Kidney capillary endothelial cell (primary cell): ENCODE data around the gene TTK.

Experiments
- DNase-seq: peaks from one replicate; pipeline ENCODE4 v3.0.0-alpha.2; 2018; ENCODE audit warnings: low spot score

The TTK gene

DNA sequence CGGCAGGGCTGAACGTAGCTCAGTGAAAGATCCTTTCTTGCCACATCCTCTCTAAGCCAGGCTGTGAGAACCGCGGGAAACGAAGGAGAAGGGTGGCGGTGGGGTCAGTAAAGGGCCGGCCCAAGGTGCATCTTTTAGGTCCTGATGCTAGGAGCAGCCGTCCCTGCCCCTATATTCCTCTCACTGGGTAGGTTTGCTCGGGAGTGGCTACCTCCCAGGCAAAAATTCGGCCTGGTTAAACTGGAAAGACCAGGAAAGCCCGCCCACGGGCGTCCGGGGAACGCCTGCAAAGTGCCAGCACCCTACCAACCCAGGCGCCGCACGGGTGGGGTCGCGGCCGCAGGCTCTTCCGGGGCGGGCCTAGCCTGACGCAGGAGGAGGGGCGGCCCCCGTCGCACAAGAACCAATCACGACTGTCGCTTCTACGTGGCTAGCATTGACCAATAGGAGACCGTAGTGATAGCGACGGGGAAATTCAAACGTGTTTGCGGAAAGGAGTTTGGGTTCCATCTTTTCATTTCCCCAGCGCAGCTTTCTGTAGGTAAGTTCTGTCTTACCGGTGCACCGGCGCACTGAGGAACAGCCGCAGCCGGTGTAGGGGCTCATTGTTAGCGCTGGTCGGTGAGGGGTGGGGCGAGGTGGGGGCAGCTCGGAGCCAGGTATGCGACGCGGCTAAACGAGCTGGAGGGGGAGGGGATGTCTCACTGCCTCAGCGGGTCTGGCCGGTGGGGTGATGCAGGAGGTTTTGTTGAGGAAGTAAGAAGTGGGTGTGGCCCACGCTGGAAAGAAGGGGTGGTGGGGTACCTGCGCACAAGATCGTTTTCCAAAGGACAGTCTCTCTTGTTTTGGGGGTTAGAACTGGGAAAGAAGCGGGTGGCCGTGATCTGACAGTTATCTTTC lies at the start of gene TTK:
TSS of gene TTK (plus strand) at position 477 of the 900 bp plus-strand sequence. CDS start 1,195 bp downstream, outside the sequence.
- DNase-seq, result peak; percentile 91

DNA sequence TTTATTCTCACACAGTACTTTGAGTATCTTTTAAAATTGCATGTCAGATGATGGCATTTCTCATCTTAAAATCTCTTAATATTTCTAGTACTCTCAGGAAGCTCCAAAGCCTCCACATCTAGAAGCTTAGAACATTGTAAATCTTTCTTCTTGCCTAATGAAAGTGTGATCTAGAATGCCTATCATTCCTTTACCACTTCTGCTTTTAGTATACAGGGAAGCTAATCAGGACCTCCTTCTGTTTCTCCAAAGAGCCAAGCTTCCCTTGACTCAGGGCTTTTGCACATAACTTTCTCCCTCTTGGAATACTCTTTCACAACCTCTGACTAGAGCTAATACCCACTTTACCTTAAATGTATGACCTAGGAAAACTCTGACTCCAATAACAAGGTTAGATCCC lies 49.6 kb upstream of the TTK start:
- no peak for DNase-seq

DNA sequence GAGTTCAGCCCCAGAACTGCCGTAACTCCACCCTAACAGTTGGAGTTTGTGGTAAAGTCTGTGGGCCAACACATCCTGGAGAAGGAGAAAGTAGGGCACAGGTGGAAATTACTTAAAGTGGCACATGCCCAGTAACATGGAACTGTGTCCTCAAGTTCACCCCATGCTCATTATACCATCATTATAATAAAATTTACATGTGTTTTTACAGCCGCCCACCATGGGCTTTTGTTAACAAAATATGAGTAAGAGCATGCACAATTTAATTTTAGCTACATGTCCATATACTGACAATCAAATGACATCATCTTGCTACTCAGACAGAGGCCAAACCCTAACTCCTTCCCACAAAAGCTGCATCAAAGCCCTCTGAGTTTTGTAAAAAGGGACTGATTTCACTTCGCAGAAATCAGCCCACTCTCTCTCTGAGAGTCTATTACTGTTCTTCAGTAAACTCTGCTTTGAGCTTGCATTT lies 39.8 kb upstream of the TTK start:
- DNase-seq, result no peak

DNA sequence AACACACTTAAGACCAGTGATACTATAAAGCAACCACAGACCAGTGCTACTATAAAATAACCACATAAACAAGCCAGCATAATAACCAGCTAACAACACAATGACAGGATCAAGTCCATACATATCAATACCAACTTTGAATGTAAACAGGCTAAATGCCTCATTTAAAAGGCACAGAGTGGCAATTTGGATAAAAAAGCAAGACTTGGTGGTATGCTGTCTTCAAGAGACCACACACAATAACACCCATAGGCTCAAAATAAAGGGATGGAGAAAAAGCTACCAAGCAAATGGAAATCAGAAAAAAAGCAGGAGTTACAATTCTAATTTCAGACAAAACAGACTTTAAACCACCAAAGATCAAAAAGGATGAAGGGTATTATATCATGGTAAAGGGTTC lies 37.3 kb upstream of the TTK start:
- no peak for DNase-seq

DNA sequence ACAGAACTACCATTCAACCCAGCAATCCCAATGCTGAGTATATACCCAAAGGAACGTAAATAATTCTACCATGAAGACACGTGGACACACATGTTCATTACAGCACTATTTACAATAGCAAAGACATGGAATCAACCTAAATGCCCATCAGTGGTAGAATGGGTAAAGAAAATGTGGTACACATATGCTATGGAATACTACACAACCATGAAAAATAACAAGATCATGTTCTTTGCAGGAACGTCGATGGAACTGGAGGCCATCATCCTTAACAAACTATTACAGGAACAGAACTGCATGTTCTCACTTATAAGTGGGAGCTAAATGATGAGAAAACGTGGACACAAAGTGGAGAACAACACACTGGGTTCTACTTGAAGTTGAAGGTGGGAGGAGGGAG lies 34.7 kb upstream of the TTK start:
- DNase-seq, result no peak

- no peak for DNase-seq
Observed at GRCh38 chr6:79971193-79971592, 33.3 kb upstream of the TTK start.

DNA sequence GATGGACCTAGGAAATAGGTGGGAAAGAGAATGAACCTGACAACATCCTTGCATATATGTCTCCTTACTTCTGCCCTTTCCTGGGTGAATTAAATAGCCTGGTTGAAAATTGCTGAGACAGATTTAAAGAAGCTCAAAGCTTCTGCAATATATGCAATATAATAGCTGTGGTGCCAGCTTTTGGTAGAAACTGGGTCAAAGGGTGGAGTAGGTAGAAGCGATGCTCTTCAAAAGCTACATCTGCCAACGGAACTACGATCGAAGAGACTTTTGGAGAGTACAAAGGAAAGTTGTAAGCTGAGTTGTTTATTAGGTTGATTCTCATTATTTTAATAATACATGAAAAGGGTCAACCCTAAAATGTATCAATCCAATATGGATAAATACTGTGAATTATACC lies 22.8 kb upstream of the TTK start:
- DNase-seq, result no peak

- no peak for DNase-seq
Observed at GRCh38 chr6:79984261-79984660, 20.2 kb upstream of the TTK start.

- no peak for DNase-seq
Observed at GRCh38 chr6:79985128-79985527, 19.3 kb upstream of the TTK start.

DNA sequence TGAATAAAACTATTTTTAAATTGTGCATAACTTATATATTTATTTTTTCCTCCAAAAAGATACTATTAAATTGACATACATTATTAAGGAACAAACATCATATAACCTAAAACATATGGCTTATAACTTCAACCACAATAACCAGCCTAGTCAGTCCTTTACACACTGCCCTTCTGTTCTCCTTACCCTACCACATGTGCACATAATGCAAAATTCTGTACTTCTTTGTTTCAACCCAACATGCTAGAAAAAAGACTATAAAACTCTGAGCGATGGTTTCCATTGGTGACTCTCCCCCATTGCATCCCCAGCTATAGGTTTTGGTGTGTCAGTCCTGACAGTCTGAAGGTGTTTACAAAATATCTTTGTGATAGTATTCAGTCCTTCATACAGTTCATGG lies 14.8 kb upstream of the TTK start:
- no peak for DNase-seq

GRCh38 chr6:79993012-79993910 lies 11.2 kb upstream of the TTK start:
- DNase-seq, result no peak

GRCh38 chr6:79993911-79994309 lies 10.5 kb upstream of the TTK start:
- no peak for DNase-seq

DNA sequence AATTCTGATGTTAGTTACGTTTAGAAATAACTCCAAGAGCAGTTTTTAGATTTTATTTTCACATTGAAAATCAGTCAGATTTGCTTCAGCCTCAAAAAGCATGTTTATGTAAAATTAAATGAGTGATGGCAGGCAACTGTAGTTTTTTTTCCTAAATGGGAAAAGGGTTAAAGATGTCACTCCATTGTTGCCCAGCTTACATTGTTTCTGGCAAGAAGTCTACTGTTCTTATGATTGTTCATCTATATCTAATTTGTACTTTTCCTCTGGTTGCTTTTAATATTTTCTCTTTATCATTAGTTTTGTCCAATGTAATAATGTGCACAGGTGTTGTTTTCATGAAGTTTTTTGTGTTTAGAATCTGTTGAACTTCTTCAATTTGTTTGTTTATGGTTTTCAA lies 6.7 kb upstream of the TTK start:
- DNase-seq, result no peak

GRCh38 chr6:80001337-80001736 lies 3.1 kb upstream of the TTK start:
- no peak for DNase-seq

GRCh38 chr6:80003826-80004172 lies 650 bp upstream of the TTK start:
- DNase-seq, result no peak

DNA sequence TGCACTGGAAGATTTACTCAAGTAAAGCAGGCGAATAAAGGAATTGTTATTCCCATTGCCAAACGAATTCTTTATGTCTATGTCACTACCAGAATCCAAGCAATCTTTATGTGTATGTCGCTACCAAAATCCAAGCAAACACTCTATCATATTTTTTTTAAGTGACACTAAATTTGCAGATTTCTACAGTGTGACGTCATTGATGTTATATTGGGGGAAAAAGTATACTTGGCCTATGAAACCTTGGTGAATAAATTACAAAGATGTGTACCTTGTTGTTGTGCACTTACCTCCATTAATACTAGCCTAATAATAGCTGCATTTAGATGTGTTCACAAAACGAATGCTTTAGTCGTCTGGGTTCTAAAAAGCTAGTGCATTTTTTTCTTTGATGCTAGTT lies 957 bp downstream of the TTK start:
- no peak for DNase-seq

DNA sequence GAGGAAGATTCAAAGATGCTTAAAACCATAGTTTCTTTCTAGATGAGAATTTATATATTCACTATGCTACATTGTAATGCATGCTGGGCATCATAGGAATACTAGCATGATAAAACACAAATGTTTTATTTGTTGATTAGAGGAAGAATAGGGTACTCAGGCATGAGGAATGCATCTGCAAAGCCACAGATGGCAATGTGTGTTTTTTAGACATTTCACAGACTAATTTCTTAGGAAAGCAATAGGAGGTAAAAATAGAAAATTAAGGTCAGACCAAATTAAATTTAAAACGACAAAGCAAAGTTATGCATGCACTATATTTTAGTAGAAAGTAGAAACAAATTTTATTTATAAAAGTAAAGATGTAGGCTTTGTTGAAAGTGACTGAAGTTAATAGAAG lies 2.1 kb downstream of the TTK start:
- no peak for DNase-seq

GRCh38 chr6:80009531-80009930 lies 5.1 kb downstream of the TTK start:
- no peak for DNase-seq

DNA sequence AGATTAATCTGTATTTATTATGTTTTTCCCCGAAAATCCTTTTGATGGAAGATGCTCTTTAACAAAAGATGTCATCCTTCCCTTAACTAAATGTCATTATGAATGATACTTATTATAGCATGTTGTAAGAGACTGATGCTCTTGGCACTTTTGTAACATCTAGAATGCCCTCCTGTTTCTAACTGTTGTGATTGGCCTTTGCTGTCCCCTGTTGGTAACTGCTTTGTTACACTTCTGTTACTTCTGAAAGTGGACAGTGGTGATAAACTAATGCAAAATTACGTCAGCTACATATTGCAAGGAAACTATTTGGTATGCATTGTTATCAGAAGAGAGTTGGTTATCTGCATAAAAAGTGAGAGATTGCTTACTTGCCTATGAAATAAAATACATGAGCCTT lies 5.8 kb downstream of the TTK start:
- DNase-seq, result no peak

GRCh38 chr6:80015839-80016435 lies 11.5 kb downstream of the TTK start:
- DNase-seq, result no peak

- no peak for DNase-seq
Observed at GRCh38 chr6:80020381-80021120, 16.1 kb downstream of the TTK start.

- DNase-seq, result no peak
Observed at GRCh38 chr6:80021131-80021530, 16.7 kb downstream of the TTK start.
